ENCODE data around the gene MAP3K1.

Gene MAP3K1

GRCh38 chr5:56783261-56783660 lies 32.1 kb upstream of the MAP3K1 start:
- Mint-ChIP-seq H3K4me1 (no peaks in the 10 kb centered on the region), H3K4me3 (no peak overlapping the region), H3K36me3 (ENCODE audit: low read depth) (no peaks in the 10 kb centered on the region), H3K27me3 (ENCODE audit: low read depth) (peaks cover 5% of the 10 kb centered on the region), H3K9me3 (peaks cover 19% of the 10 kb centered on the region), H3K27ac (no peak overlapping the region)
- no peak for TF ChIP-seq CTCF (IDR thresholded peaks at IDR 0.05; ENCODE audit: unreplicated experiment in 3 of 3)

GRCh38 chr5:56786346-56786745 lies 29.0 kb upstream of the MAP3K1 start:
- H3K4me3 Mint-ChIP-seq: no peak overlapping the region
- no peak overlapping the region for H3K27ac Mint-ChIP-seq
- H3K27me3 Mint-ChIP-seq (ENCODE audit: low read depth): peaks cover 5% of the 10 kb centered on the region
- TF ChIP-seq CTCF (IDR thresholded peaks at IDR 0.05; ENCODE audit: unreplicated experiment in 3 of 3): no peak
- peaks cover 5% of the 10 kb centered on the region for H3K9me3 Mint-ChIP-seq
- H3K36me3 Mint-ChIP-seq (ENCODE audit: low read depth): no peaks in the 10 kb centered on the region
- H3K4me1 Mint-ChIP-seq: no peaks in the 10 kb centered on the region

GRCh38 chr5:56791396-56791795 lies 24.0 kb upstream of the MAP3K1 start:
- H3K4me3 Mint-ChIP-seq: no peak overlapping the region
- no peak overlapping the region for H3K27ac Mint-ChIP-seq
- no peaks in the 10 kb centered on the region for H3K9me3 Mint-ChIP-seq
- TF ChIP-seq CTCF (IDR thresholded peaks at IDR 0.05; ENCODE audit: unreplicated experiment in 3 of 3): no peak
- H3K4me1 Mint-ChIP-seq: no peaks in the 10 kb centered on the region
- H3K36me3 Mint-ChIP-seq (ENCODE audit: low read depth): no peaks in the 10 kb centered on the region
- peaks cover 4% of the 10 kb centered on the region for H3K27me3 Mint-ChIP-seq (ENCODE audit: low read depth)

GRCh38 chr5:56798521-56798920 lies 16.8 kb upstream of the MAP3K1 start:
- H3K36me3 Mint-ChIP-seq (ENCODE audit: low read depth): no peaks in the 10 kb centered on the region
- H3K9me3 Mint-ChIP-seq: no peaks in the 10 kb centered on the region
- H3K4me1 Mint-ChIP-seq: peaks cover 20% of the 10 kb centered on the region
- no peak overlapping the region for H3K27ac Mint-ChIP-seq
- no peak for TF ChIP-seq CTCF (IDR thresholded peaks at IDR 0.05; ENCODE audit: unreplicated experiment in 3 of 3)
- H3K4me3 Mint-ChIP-seq: no peak overlapping the region
- H3K27me3 Mint-ChIP-seq (ENCODE audit: low read depth): no peaks in the 10 kb centered on the region

GRCh38 chr5:56800186-56800585 lies 15.2 kb upstream of the MAP3K1 start:
- H3K27ac Mint-ChIP-seq: peak overlapping the region in 1 of 3 experiments; percentile 74
- no peak for TF ChIP-seq CTCF (IDR thresholded peaks at IDR 0.05; ENCODE audit: unreplicated experiment in 3 of 3)
- H3K4me1 Mint-ChIP-seq: peaks cover 20% of the 10 kb centered on the region
- H3K9me3 Mint-ChIP-seq: no peaks in the 10 kb centered on the region
- H3K4me3 Mint-ChIP-seq: no peak overlapping the region
- H3K27me3 Mint-ChIP-seq (ENCODE audit: low read depth): no peaks in the 10 kb centered on the region
- no peaks in the 10 kb centered on the region for H3K36me3 Mint-ChIP-seq (ENCODE audit: low read depth)

- H3K4me1 Mint-ChIP-seq: peaks cover 20% of the 10 kb centered on the region
- peak overlapping the region in 1 of 3 experiments; percentile 1 for H3K4me3 Mint-ChIP-seq
- H3K9me3 Mint-ChIP-seq: no peaks in the 10 kb centered on the region
- no peak for TF ChIP-seq CTCF (IDR thresholded peaks at IDR 0.05; ENCODE audit: unreplicated experiment in 3 of 3)
- H3K27me3 Mint-ChIP-seq (ENCODE audit: low read depth): peaks cover 9% of the 10 kb centered on the region
- H3K36me3 Mint-ChIP-seq (ENCODE audit: low read depth): no peaks in the 10 kb centered on the region
- H3K27ac Mint-ChIP-seq: peak overlapping the region in 2 of 3 experiments; percentile 57 to 74
Observed at GRCh38 chr5:56801256-56801655, 14.1 kb upstream of the MAP3K1 start.
